ENCODE data around the gene KIRREL1.

- TF ChIP-seq, protein P1, sequence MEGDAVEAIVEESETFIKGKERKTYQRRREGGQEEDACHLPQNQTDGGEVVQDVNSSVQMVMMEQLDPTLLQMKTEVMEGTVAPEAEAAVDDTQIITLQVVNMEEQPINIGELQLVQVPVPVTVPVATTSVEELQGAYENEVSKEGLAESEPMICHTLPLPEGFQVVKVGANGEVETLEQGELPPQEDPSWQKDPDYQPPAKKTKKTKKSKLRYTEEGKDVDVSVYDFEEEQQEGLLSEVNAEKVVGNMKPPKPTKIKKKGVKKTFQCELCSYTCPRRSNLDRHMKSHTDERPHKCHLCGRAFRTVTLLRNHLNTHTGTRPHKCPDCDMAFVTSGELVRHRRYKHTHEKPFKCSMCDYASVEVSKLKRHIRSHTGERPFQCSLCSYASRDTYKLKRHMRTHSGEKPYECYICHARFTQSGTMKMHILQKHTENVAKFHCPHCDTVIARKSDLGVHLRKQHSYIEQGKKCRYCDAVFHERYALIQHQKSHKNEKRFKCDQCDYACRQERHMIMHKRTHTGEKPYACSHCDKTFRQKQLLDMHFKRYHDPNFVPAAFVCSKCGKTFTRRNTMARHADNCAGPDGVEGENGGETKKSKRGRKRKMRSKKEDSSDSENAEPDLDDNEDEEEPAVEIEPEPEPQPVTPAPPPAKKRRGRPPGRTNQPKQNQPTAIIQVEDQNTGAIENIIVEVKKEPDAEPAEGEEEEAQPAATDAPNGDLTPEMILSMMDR (IDR thresholded peaks at IDR 0.05) = no peak
- no peak for TF ChIP-seq POLR2A (IDR thresholded peaks at IDR 0.05)
Observed at GRCh38 chr1:158115126-158115525, 121.7 kb downstream of the KIRREL1 start.
